ENCODE measurements around the gene FRY.
A peak's percentile ranks its signal among the peaks of the same experiment; 100 is the strongest.

The FRY gene

DNA sequence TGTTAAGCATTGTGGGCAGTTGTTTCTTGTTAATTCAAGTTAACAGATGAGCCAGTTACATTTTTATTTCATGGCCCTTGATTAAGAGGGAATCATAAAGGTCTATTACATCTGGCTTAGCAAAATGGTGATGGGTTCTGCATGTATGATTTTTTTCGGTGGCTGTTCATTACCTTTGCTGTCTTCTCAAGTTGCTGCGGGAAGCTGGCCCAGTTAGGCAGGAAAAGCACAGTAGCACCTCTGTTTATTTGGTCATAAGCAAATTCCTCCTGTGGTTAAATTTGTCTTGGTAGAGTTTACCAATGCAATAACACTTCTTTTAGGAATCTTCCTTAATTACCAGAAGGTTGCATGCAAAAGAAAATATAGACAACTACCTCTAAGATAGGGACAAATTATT is 104.5 kb downstream of the FRY start:
- DNase-seq = no peak

DNA sequence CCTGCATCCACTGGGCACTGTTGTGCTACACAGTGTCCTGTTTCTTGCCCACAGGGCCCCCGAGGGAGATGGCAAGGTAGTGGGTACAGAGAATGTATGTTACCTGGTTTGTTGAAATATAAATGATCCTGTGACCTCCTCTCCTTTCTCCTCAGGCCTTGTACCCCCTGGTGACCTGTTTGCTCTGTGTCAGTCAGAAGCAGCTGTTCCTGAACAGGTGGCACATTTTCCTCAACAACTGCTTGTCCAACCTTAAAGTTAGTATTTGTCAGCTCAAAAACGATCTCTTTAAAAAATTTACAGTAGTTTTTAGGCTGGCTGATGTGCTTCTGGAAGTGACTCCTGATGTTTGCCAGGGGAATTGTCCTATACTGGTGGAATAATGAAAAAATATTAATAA is 105.1 kb downstream of the FRY start:
- no peak for DNase-seq

DNA sequence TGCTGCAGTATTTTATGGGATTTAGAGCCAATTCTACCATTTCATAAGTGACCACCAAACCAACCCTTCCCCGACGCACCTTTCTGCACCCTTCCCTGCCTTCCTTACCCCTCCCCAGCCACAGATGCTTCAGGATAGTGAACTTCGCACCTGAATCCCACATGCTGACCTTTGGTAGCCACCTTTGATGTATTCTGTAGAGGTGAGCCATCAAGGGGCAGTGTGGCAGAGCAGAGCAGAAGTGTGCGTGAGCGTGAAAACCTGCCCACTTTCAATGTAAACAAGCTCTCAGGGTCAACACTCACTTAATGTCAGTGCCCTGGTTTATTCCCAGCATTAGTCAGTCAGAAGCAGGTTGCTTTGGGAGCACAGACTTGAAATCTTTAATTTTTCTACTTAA is 107.7 kb downstream of the FRY start:
- DNase-seq = no peak

DNA sequence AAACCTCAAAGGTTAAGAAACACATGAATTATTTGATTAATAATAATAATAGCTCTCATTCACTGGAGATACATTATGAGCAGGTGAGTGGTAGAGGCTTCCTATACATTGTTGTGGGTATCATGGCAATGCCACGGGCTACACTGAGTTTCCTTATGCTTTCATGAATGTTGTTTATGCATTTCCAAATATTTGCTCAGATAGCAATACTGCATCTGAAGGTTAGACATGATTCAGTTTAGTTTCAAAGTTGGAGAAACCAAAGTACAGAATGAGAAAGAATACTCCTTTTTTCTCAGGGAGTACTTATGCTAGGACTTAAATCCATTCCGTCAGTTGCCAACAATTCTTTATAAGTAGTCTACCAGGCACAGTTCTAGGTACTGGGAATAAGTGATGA is 108.5 kb downstream of the FRY start:
- no peak for DNase-seq

DNA sequence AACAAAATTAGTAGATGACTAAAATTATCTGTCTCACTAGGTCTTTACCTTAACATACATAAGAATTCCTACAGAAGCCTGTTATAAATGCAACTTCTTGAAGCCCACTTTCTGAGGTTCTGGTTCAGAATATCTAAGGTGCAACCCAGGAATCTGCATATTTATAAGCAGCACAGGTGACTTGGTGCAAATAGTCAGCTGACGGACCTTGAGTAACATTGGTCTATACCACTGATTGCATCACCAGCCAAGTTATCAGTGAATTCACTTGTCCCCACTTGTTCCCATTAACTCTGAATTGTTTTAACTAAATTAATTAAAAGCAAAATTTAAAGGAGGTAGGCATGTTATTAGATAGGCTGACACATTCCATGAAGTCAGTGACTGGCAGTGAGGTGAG is 109.9 kb downstream of the FRY start:
- DNase-seq = no peak

DNA sequence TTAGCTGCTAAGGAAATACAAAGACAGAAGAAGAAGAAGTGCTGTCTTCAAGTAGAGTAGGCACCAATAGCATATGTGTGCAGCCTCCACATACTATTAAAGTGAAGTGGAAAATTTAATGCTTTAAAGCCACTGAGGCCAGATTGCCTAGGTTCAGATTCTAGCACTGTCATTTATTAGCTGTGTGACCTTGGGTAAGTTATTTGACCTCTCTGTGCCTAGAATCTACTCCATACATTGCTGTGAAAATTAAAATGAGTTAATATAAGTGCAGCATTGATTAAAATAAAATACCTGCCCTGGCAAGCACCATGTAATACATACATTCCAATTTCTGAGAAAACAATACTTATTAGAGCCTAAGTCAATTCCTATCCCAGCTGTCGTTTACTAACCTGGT is 110.5 kb downstream of the FRY start:
- no peak for DNase-seq

DNA sequence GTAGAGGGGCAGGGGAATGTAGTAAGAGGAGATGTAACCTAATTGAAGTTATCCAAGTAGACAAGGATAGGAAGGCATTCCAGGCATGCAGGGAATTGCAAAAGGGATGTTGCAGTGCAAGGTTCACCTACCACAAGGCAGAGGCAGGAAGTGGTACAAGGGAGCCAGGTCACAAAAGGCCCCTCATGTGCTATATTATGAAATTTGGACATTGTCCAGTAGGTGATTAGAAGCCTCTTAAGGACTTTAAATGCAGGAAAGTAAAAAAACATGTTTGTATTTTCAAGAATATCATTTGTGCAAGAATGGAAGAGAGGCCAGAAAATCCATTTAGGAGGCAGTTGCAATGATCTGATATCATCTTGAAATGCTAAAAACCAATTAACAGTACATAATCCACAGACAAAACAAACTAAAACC is 111.4 kb downstream of the FRY start:
- no peak for DNase-seq

DNA sequence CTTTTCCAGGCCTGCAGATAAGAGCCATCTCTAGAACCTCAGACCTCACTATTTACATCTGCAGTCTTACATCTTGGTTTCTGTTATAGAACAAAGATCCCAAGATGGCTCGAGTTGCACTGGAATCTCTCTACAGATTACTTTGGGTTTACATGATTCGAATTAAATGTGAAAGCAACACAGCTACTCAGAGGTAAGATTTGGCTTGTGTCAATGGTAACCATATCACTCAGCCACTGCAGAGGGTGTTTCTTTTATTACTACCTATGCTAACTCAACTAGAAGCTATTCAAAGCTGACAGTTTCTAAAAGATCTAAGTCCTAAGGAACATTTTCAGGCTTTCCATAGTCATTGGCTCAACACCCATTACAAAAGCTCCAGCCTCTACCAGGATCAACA is 115.6 kb downstream of the FRY start:
- DNase-seq = no peak

DNA sequence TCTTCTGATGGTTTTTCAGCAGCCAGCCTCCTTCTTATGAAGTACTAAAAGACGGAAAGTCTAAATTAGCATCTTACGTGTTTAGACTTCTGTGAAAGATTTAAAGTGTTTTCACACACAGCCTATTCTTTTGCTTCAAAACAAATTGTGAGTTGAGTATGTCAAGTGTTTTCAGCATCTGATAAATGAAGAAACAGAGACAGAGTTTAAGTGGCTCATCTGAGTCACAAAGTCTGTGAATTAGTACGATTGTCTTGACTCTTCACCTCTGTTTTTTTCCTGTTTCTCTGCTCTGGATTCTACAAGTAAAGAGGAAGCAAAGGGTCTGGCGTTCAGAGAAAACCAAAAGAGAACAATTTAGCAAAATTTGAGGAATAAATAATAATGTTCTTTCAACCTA is 116.4 kb downstream of the FRY start:
- DNase-seq = peak; percentile 2

DNA sequence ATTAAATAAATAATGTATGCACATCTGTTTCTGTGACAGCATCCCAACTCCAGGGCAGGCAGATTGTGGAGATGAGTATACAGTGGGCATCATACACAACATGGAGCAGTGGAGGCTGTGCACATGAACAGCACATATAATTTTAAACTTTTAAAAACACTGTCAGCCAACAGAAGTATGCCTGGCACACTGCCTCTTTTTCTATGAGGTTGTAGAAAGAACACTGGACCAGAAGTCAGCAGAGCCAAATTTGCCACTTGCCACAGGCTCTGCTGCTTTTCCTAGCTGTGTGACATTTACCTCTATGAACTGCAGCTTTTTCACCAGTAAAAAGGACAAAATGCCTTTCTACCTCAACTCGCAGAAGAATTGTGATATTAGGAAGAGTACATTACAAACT is 118.7 kb downstream of the FRY start:
- DNase-seq = no peak

DNA sequence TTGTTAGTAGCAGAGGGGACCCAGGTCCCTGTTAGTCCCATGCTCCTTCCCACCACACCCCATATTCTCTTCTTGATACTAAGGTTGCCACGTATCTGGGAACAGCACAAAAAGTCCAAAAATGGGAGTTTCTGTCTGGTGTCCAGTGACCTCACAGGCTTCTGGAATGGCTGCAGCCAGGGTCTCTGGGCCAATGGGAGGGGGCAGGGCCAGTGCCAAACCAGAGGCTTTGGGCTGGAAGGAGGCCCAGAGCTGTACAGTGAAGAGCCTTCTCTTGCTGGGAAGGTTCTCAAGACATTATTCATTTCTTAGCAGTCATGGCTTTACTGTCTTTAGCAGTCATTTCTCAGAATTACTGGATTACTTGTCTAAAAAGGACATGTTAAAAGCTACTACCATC is 119.2 kb downstream of the FRY start:
- DNase-seq = no peak

DNA sequence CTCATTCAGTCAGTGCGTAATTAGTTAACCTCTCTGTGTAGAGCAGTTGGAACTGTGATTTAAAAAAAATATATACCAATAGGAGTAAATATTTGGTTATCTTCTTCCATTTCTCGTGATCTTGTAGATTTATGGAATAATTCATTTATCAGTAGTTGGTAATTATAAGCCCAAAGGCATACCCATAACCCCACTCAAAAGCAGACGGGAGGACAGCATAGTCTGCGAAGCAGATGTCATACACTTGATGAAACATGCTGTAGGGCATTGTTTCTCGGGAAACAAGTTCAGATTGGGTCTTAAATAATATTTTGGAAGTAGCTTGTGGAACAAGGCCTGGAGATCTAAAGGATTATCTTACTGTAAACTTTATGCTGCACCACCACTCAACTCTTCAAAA is 119.7 kb downstream of the FRY start:
- DNase-seq = no peak

DNA sequence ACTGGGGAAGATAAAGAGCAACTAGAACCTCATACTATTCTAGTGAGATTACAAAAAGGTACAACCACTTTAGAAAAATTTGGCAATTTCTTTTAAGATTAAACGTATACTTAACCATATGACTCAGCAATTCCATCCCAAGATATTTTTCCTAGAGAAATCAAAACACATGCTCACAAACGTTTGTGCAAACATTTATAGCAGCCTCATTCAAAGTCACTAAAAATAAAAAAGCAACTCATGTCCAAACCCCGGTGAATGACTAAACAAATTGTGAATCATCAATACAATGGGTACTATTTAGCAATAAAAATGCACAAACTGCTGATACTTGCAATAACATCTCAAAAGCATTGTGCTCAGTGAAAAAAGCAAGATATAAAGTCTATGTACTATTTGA is 121.5 kb downstream of the FRY start:
- peak; percentile 44 for DNase-seq

DNA sequence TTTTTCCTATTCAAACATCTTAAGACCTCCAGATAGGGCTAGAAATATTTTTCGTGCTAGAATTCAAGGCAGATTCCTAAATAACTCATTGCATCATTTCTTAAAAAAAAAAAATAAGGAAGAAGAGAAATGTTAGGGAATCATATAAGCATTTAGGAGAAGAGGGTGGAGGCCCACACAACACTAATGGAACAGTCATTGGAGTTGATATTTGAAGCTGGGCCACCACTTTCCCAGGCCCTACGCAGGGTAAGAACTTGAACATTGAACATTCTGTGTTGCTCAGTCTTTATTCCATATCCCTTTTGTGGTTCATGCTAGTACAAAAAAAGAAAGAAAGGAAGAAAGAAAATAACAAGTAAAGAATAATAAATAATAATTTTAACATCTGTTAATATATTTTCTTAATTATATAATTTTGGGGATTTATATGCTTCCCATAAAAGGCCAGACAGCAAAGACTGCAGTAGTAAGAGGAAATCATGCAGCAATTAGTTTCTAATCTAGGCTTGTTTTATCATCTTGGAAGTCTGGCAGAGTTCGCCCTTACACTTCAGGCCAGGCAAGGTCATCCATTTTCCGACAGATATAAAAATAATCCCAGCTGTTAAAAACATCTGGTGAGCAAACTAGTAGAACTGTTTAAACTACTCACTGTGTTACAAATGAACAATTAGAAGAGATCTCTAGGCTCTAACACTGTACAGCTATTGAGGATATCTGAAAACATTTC is 127.7 kb downstream of the FRY start:
- no peak for DNase-seq

DNA sequence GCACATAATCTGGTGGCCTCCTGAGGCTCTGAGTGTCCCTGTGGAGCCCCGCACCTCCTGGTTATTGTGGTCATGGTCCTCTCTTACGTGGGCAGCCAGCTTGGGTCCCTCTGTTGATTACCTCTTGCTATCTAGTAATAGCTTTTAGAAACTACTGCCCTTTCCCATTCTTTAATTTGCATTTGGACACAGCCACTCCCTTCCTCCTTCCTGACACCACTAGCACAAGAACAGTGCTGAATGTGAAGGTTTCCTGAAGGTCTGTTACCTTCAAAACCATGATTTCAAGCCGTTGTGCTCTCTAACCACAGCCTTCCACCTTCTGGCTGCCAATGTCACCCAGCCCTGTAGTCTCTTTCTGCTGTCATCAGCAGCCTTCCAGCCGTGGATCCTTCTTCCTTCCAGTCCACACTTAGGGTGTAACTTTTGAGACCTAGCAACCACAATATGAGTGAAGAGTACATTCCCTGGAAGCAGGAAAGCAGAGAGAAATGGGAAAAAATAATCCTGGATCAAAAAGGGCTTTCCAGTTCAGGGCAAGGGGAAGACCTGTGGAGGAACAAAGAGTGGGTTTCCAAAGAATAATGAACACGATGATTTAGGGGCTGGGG is 130.9 kb downstream of the FRY start:
- DNase-seq = no peak

DNA sequence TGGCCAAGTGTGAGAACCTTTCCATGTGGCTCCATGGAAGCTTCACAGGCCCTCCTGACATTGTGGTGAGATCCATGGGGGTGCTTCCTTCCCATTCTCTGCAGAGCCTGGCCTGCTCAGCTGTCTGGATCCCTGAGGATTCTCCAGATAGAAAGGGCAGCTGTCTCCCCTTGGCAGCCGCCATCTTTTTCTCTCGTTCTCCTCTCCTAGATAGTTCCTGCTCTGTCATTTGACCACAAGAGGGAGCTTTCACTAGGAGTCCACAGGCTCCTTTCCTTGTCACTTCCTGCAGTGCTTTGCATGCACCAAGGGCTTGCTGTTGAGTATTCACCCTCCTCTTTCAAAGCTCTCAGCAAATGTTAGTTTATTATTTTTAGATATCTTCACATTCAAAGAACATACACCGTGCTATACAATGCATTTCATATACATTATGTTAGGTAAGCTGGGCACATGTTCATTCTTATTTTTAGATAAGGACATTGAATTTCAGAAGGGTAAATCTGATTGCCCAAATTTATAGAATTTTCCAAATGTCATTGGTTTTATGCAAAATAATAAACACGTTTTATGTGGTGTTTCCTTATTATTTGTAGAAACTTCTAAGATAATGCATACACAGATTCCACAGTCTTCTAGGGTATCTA is 133.2 kb downstream of the FRY start:
- peak; percentile 24 for DNase-seq

DNA sequence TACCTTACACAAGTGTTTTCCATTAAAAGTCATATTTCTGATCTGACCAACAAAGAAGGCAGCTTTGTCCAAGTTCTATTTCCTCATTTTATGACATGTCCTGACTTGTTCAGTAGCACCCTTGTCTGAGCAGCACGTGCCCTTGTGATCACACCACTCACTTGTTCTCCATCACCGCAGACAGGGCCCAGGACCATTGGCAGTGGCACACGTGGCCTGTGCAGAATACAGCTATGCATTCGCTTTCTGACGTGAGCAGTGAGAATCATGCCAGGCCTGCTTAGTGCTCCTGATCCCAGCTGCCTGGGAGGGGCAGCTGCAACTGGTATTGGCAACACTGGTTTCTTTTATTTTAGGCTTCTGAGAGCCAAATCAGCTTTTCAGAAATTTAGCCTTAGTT is 134.2 kb downstream of the FRY start:
- peak; percentile 28 for DNase-seq

DNA sequence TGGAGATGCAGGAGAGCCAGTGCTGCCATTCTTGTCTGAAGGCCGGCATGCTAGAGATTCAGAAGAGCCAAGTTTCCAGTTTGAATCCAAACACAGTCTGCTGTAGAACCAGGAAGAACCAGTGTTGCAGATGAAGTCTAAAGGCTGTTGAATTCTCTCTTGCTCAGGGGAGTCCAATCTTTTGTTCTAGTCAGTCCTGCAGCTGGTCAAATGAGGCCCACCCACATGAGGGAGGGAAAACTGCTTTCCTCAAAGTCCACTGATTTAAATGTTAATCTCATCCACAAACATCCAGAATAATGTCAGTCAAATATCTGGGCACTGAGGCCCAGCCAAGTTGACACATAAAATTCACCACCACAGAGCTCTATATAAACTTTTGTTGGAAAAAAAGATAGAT is 136.6 kb downstream of the FRY start:
- DNase-seq = no peak

DNA sequence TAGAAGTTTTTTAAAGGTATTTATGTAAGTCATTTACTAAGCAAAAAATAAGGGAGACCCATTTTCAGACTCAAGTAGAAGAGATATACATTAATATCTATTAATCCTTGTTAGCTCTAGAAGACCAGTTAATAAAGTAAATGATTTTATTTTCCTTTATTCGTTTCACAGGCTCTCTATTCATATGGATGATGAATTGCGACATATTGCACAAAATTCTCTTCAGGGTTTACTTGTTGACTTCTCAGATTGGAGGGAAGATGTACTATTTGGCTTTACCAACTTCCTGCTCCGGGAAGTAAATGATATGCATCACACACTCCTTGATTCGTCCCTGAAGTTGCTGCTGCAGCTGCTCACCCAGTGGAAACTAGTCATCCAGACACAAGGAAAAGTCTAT is 139.3 kb downstream of the FRY start:
- DNase-seq = no peak

DNA sequence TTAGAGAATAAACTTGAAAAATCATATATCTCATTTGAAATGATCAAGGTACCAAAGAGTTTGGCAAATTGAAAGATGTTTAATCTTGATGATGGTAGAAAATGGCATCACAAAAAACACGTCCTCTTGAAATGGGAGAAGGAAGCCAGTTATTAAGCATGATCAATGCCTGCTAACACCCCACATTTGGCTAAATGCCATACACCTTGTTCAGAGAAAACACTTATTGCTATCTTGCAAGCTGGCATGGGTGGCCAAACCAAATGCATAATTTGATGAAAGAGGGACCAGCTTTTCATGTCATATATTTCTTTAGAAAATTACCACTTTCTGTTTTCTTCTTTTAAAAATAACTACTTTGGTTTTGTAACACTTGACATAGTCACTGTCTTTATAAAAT is 142.3 kb downstream of the FRY start:
- DNase-seq = no peak

DNA sequence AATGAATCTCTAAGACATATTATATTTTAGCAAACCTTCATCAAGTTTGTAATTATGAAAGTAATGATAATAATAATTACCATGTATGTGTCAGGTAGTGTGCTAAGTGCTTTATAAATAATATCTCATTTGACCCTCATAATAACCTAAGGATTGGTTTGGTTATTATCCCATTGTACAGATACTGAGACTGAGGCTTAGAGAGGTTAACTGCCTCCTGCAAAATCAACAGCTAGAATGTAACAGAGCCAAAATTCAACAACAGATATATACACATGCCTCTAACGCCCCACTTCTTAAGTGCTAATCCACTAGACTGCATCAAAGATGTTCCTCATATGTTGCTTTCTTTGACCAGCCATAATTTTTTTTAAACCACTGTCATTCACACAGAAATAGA is 142.8 kb downstream of the FRY start:
- DNase-seq = no peak

DNA sequence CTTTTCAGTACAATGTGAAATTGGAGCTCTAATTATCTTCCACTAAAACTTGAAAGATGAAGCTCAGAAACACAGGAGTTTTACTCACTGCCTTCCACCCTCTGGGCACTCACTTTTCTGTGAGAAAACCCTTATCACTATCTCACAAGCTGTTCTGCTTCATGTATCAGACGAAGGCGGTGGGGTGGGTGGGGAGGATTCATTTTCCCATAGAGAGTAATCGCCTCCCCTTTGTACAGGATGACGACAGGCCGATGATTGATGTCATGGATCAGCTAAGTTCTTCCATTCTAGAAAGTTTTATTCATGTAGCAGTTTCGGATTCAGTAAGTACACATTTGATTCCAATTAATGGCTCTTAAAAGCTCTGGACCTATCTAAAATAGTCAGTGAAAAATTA is 143.7 kb downstream of the FRY start:
- no peak for DNase-seq

DNA sequence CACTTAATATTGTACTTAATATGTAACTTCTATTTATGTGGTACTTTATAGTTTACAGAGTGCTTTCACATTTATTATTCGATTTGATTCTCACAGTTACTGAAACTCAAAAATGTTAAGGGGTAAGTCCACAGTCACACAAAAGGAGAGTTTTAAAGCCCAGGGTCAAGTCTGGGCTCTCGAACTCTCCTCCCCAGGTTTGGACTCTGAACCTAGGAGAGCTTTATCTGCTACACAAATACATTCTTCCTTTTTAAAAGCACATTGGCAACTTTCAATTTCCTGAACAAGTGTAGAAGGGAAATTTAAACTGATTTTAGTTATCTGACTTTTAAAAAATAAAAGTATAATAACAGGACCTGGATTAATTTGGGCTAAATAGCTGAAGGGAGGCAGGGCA is 144.4 kb downstream of the FRY start:
- DNase-seq = no peak

DNA sequence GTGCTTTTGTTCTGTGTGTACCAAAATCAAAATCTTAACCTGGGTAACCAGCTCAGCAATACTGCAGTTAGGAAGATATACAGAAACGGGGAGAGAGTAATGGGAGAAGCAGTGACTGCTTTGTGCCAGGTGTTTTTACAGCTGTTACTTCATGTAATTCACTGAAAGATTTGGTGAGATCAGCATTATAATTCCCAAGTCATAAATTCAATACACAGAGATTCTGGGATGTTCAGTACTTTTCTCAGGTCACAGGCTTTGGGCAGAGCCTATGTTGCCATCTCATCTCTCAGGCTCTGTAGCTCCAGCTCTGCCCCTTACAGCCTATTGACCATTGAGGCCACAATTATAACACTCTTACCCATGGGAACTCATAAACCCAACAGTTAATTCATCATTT is 145.1 kb downstream of the FRY start:
- DNase-seq = no peak

DNA sequence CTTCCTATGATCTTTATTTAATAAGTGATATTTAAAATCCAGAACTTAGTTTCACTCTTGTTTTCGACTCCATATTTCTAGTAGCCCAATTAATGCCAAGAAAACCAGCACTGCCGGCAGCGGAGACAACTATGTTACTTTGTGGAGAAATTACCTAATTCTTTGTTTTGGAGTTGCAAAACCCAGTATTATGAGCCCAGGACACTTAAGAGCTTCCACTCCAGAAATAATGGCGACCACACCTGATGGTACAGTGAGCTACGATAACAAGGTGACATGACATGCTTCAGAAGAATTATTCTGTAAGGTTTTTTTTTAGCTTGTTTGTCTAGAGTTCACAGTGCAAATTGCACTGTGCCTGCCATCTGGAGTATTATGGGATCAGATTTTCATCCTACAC is 147.2 kb downstream of the FRY start:
- DNase-seq = no peak

Measured in inflammatory macrophage treated with lipopolysaccharide for 4 hours (primary cell).